B cell (primary cell): ENCODE measurements around the gene SHISAL2A.

Experiments
- EZH2 ChIP-seq: IDR thresholded peaks from 2 replicates; pipeline ENCODE4 v1.6.1; 2012; ENCODE audit warnings: borderline replicate concordance, low read depth, mild to moderate bottlenecking, moderate library complexity, low read length; ENCODE audit not compliant: insufficient read depth, poor library complexity, severe bottlenecking
- TF ChIP-seq, protein P1 (sequence below): fragments of 200-600 bp; IDR thresholded peaks from one replicate; pipeline ENCODE4 v1.8.0; 2022; ENCODE audit warnings: antibody characterized with exemption, mild to moderate bottlenecking

DNA sequence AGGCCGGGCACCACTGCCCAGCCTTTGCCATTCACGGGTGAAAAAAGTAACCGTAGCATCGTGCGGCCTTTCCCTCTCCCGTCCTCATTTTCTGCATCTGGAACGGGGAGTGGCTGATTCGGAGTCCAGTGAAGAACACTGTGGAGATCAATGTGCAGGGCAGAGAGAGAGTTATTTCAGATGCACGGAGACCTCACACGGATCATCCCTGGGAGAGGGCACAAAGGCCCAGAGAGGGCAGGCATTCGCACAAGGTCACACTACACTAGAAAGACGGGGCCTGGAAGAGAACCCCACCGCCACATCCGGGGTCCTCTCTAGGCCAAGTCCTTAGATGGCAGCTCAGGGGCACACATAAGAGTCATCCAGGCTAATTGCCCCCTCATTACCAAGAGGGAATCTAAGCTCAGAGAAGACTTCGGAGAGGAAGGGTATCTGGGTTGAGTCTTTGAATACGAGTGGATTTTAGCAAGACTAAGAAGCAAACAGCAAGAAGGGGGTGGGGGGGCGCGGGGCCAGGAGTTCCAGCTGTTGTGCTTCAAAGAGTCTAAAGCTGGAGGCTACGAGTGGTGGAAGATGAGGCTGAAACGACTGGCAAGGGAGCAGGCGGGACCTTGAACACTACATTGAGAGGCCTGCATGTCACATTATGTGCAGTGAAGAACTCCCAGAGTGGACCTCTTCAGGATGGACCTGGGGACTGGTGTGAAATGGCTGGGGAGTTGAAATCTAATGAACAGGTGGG is 29.9 kb upstream of the SHISAL2A start:
- TF ChIP-seq, protein P1, sequence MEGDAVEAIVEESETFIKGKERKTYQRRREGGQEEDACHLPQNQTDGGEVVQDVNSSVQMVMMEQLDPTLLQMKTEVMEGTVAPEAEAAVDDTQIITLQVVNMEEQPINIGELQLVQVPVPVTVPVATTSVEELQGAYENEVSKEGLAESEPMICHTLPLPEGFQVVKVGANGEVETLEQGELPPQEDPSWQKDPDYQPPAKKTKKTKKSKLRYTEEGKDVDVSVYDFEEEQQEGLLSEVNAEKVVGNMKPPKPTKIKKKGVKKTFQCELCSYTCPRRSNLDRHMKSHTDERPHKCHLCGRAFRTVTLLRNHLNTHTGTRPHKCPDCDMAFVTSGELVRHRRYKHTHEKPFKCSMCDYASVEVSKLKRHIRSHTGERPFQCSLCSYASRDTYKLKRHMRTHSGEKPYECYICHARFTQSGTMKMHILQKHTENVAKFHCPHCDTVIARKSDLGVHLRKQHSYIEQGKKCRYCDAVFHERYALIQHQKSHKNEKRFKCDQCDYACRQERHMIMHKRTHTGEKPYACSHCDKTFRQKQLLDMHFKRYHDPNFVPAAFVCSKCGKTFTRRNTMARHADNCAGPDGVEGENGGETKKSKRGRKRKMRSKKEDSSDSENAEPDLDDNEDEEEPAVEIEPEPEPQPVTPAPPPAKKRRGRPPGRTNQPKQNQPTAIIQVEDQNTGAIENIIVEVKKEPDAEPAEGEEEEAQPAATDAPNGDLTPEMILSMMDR: no peak
- no peak for TF ChIP-seq EZH2
